Panc1 (cell line): ENCODE data around the gene DTX3.

Experiments
- CTCF ChIP-seq: fragments of 450-650 bp; IDR thresholded peaks from 2 replicates; pipeline ENCODE4 v1.5.1; 2017; ENCODE audit warnings: mild to moderate bottlenecking
- POLR2AphosphoS5 ChIP-seq: IDR thresholded peaks from 2 replicates; pipeline ENCODE4 v1.6.1; 2012; ENCODE audit warnings: mild to moderate bottlenecking, low read depth, low read length, moderate library complexity
- SIN3A ChIP-seq: IDR thresholded peaks from 2 replicates; pipeline ENCODE4 v1.6.1; 2012; ENCODE audit warnings: low read depth, mild to moderate bottlenecking, low read length, moderate library complexity, borderline replicate concordance; ENCODE audit not compliant: insufficient read depth

DNA sequence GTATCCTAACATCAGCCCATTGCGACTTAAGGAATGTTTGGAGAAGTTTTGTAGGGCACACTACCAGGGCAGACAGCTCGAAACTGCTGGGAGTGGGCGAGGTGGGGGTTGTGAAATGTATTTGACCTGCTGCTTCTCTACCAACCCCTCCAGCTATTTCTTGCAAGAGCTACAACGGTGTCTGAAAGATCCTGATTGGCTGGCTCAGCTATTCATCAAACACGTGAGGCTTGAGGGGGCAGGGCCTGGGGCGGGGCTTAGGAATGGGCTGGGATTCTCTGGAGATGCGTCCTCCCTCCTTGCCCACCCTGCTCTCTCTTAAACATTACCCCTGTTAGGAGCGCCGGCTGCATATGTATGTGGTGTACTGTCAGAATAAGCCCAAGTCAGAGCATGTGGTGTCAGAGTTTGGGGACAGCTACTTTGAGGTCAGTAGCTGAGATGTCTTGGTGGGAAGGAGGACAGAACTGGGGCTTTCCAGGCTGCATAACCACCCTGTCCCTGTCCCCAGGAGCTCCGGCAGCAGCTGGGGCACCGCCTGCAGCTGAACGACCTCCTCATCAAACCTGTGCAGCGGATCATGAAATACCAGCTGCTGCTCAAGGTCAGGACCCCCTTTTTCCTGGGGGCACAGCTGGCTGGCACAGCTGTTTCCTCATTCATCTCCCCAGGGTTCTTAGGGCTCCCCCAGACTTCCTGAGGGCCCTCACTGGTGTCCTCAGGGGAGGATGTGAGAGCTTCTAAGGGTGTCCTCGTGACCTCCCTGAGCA, 9.7 kb downstream of the DTX3 start:
- no peak for TF ChIP-seq CTCF
- TF ChIP-seq POLR2AphosphoS5, result no peak
- TF ChIP-seq SIN3A, result no peak
